GM19455 (cell line): ENCODE results near the gene B3GALT4.

Source experiments
- ATAC-seq: cut with Tn5 transposase; IDR thresholded peaks from one replicate; pipeline ENCODE4 v1.9.1; 2021; ENCODE audit not compliant: unreplicated experiment

B3GALT4 gene

GRCh38 chr6:33314943-33315792 is 38.2 kb downstream of the B3GALT4 start:
- no peak for ATAC-seq

- ATAC-seq = no peak
Observed at GRCh38 chr6:33315793-33316602, 39.1 kb downstream of the B3GALT4 start.

- ATAC-seq = no peak
Observed at GRCh38 chr6:33316603-33317418, 39.9 kb downstream of the B3GALT4 start.

GRCh38 chr6:33317419-33317668 is 40.4 kb downstream of the B3GALT4 start:
- no peak for ATAC-seq

GRCh38 chr6:33317669-33318425 is 40.9 kb downstream of the B3GALT4 start, which contains the start of gene ZBTB22:
Gene ZBTB22, minus strand, starts transcription at chr6:33317744. Its CDS starts 828 bp downstream, at chr6:33316916.
- ATAC-seq = peak; percentile 55

GRCh38 chr6:33318426-33319073 is 41.6 kb downstream of the B3GALT4 start:
- no peak for ATAC-seq

- ATAC-seq = no peak
Observed at GRCh38 chr6:33319939-33320314, 43.0 kb downstream of the B3GALT4 start.

GRCh38 chr6:33320315-33321181 is 43.6 kb downstream of the B3GALT4 start:
- no peak for ATAC-seq

GRCh38 chr6:33321227-33321626 is 44.3 kb downstream of the B3GALT4 start:
- ATAC-seq = no peak

GRCh38 chr6:33323623-33323948 is 46.7 kb downstream of the B3GALT4 start:
- no peak for ATAC-seq

GRCh38 chr6:33324125-33324524 is 47.2 kb downstream of the B3GALT4 start:
- no peak for ATAC-seq
